GM18858 (cell line): ENCODE results near the gene ABCB10.
"Not testable (repeated sequence)": the region's sequence is repeated elsewhere in the genome, so short reads cannot be mapped to it uniquely, and the experiment has no call there.

Source experiments
- ATAC-seq: cut with Tn5 transposase; IDR thresholded peaks from one replicate; pipeline ENCODE4 v1.9.1; 2021; ENCODE audit not compliant: unreplicated experiment

ABCB10 gene

GRCh38 chr1:229480495-229480894 is 78.0 kb downstream of the ABCB10 start:
- no peak for ATAC-seq

- peak; percentile 72 for ATAC-seq
Measured at GRCh38 chr1:229479660-229480399, 78.7 kb downstream of the ABCB10 start.

DNA sequence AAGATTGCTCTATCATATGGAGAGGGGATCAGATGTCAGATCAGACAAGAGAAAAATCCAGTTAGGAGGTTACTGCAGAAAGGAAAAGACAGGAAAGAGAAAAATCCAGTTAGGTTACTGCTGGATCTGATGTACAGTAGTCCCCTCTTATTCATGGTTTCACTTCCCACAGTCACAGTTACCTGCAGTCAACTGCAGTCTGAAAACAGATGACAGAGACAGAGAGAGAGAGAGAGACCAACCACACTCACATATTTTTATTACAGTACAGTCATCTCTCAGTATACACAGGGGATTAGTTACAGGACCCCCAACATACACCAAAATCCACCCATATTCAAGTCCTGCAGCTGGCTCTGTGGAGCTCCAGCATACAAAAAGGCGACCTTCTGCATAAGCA is 79.7 kb downstream of the ABCB10 start:
- ATAC-seq = peak; percentile 79

- not testable (repeated sequence) for ATAC-seq
Measured at GRCh38 chr1:229475859-229476258, 82.6 kb downstream of the ABCB10 start.

DNA sequence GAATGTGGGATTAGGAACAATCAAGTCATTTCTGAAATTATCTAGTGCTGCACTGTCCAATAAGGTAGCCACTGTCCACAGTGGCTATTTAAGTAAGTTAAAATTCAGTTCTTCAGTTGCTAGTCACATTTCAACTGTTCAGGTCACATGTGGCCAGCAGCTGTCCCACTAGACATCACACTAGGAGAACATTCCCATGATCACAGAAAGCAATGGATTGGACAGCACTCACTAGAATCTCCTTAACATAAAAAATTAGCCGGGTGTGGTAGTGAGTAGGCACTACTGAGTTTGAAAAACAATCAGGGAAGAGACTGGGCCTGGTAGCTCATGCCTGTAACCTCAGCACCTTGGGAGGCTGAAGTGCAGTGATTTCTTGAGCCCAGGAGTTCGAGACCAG is 84.0 kb downstream of the ABCB10 start:
- no peak for ATAC-seq

DNA sequence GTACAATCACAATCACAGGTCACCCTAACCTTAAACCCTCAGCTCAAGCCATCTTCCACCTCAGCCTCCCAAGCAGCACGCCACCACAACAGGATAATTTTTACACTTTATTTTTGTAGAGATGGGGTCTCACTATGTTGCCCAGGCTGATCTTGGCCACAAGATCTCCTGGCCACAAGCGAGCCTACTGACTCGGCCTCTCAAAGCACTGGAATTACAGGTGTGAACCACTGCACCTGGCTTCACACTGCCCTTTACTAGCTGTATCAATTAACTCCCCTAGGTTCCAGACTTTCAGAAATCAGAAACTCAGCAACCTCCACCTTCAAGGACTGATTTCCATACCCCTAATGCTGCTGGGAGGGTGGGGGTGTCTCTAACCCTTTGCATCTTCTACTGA is 87.3 kb downstream of the ABCB10 start:
- no peak for ATAC-seq

- no peak for ATAC-seq
Measured at GRCh38 chr1:229470406-229471043, 88.0 kb downstream of the ABCB10 start.

- ATAC-seq = no peak
Measured at GRCh38 chr1:229466887-229467286, 91.6 kb downstream of the ABCB10 start.
